Common myeloid progenitor, CD34-positive (primary cell): ENCODE data around the gene ZFAND3.
A peak's percentile ranks its signal among the peaks of the same experiment; 100 is the strongest.

ENCODE experiments used
- CTCF ChIA-PET: fragments of 350-600 bp; sonication (Branson Sonifier 250); formaldehyde crosslinking; loops from one replicate; lab custom pipeline; 2021; ENCODE audit warnings: antibody characterized with exemption; lab: Charles Lee
- POLR2A ChIA-PET: fragments of 350-600 bp; sonication (Branson Sonifier 250); formaldehyde crosslinking; loops from one replicate; lab custom pipeline; 2021; ENCODE audit warnings: antibody characterized with exemption; lab: Charles Lee
- DNase-seq, 3 donors: peaks; one replicate each; pipeline versions ENCODE4 v3.0.0 to v3.0.0-alpha.2; 2013
- H3K27ac ChIP-seq, 2 experiments: 1 replicate in 1 of 2; 2 replicates in 1 of 2; pipeline ENCODE4 v1.7.0; 2013; ENCODE audit warnings: inconsistent platforms in 2 of 2, low read length in 2 of 2, mild to moderate bottlenecking in 2 of 2, low read depth in 1 of 2, moderate library complexity in 1 of 2; ENCODE audit not compliant: severe bottlenecking in 2 of 2, insufficient read depth in 1 of 2, poor library complexity in 1 of 2
- H3K27me3 ChIP-seq, 5 experiments: replicated peaks in 2 of 5; 1 replicate in 3 of 5; 2 replicates in 2 of 5; pipeline versions ENCODE4 v1.6.1 to v1.7.0; 2013; ENCODE audit warnings: low read length in 4 of 5, mild to moderate bottlenecking in 2 of 5, moderate library complexity in 2 of 5, inconsistent platforms in 1 of 5; ENCODE audit not compliant: insufficient read depth in 5 of 5, control insufficient read depth in 4 of 5
- H3K36me3 ChIP-seq, 4 experiments: 1 replicate in 2 of 4; 2 replicates in 2 of 4; pipeline versions ENCODE4 v1.6.1 to v1.7.0; 2013; ENCODE audit warnings: low read length in 3 of 4, control low read depth in 1 of 4, mild to moderate bottlenecking in 1 of 4; ENCODE audit not compliant: control insufficient read depth in 4 of 4, insufficient read depth in 4 of 4
- H3K4me1 ChIP-seq, 4 experiments: 1 replicate in 3 of 4; 2 replicates in 1 of 4; pipeline versions ENCODE4 v1.6.1 to v1.7.1; 2013; ENCODE audit warnings: low read length in 3 of 4, mild to moderate bottlenecking in 3 of 4, control low read depth in 1 of 4, inconsistent platforms in 1 of 4, moderate library complexity in 1 of 4; ENCODE audit not compliant: control insufficient read depth in 4 of 4, insufficient read depth in 4 of 4; ENCODE audit errors: control extremely low read depth in 1 of 4
- H3K4me3 ChIP-seq, 7 experiments: 1 replicate in 4 of 7; 2 replicates in 3 of 7; pipeline versions ENCODE4 v1.5.1 to v1.7.0; 2013; ENCODE audit warnings: mild to moderate bottlenecking in 7 of 7, low read length in 6 of 7, moderate library complexity in 6 of 7, inconsistent platforms in 2 of 7, low read depth in 2 of 7, control low read depth in 1 of 7; ENCODE audit not compliant: insufficient read depth in 4 of 7, control insufficient read depth in 1 of 7; ENCODE audit errors: extremely low read depth in 1 of 7
- H3K9me3 ChIP-seq, 5 experiments: 1 replicate in 4 of 5; 2 replicates in 1 of 5; pipeline versions ENCODE4 v1.6.1 to v1.7.1; 2013; ENCODE audit warnings: low read length in 4 of 5, mild to moderate bottlenecking in 2 of 5, inconsistent platforms in 1 of 5, low read depth in 1 of 5, moderate library complexity in 1 of 5; ENCODE audit not compliant: control insufficient read depth in 4 of 5, insufficient read depth in 2 of 5; ENCODE audit errors: control extremely low read depth in 1 of 5
- WGBS: methylation state at CpG from one replicate; pipeline ENCODE4 v1.1.5; 2013; ENCODE audit not compliant: insufficient coverage; 5-methylcytosine and 5-hydroxymethylcytosine counted together

ZFAND3 gene

DNA sequence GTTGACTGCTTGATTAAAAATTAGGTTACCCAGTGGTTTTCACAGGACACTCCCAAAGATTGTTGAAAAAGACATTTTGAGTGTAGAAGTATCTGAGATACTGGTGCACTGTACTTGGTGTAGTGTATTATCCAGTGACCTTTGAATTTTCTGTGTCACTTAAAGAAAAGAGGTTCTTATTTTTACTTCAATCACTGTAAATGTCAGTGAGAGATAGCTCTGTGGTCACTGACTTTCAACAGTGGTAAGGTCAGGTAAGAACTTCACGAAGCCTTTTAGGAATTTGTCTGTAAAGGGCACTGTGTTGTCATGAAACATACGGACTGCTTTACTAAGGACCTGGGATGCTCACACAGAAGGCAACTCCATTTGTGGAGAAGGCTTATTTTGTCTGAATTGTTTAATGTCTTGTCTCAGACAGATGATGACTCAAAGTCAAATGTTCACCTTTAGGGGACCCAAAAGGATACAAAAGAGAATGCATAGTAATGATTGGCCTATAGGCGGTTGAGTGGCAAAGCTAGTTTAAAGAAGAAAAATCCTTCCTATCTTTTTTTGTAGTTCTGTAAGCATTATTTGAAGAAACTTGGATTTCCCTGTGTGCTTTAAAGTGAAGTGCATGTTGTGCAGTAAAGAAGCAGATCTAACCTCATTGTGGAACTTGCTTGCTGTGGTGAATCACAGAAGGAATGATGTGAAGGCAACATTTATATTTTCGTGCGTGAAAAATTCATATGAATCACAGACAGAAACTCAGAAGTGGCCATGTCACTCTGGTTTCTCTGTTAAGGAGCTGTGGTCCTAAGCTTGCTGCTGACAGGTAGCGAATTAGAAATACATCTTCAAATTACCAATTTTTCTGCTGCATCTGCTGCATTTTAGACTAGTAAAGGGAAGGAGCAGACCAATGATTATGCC, 47.3 kb downstream of the ZFAND3 start:
- Histone ChIP-seq H3K4me3 (no peak overlapping the region), H3K9me3 (peaks cover 0 to 14% (median 3%) of the 10 kb centered on the region in 5 experiments), H3K36me3 (peaks cover 0 to 6% (median 4%) of the 10 kb centered on the region in 4 experiments), H3K27me3 (no peaks in the 10 kb centered on the region), H3K27ac (no peak overlapping the region), H3K4me1 (peaks cover 12 to 44% (median 35%) of the 10 kb centered on the region in 4 experiments)
- 97% methylated on average over 4 of the region's 6 CpGs for WGBS
- CTCF ChIA-PET = interaction anchor here (0.7 to 2.0 kb wide), 3 partner anchors 9 to 191 kb away, joined by 3 to 7 read pairs (median 4); no protein-coding TSS in a partner anchor
- POLR2A ChIA-PET = no interaction called here
- peak in 2 of 3 donors; percentile 32 to 50 for DNase-seq

- Histone ChIP-seq H3K27me3 (no peaks in the 10 kb centered on the region), H3K27ac (no peak overlapping the region), H3K4me1 (peaks cover 12 to 44% (median 35%) of the 10 kb centered on the region in 4 experiments), H3K9me3 (peaks cover 0 to 17% (median 5%) of the 10 kb centered on the region in 5 experiments), H3K4me3 (peak overlapping the region in 2 of 7 experiments; percentile 10 to 51), H3K36me3 (peaks cover 2 to 8% (median 6%) of the 10 kb centered on the region in 4 experiments)
- POLR2A ChIA-PET = no interaction called here
- DNase-seq = peak in 1 of 3 donors; percentile 36
- CTCF ChIA-PET = interaction anchor here (1.3 to 2.0 kb wide), 2 partner anchors 10 to 21 kb away, joined by 4 to 7 read pairs; no protein-coding TSS in a partner anchor
- WGBS = no CpG with 5 or more reads among the region's 1 CpG
Measured at GRCh38 chr6:37867756-37868446, 48.4 kb downstream of the ZFAND3 start.

GRCh38 chr6:37868447-37868825, 48.9 kb downstream of the ZFAND3 start:
- Histone ChIP-seq H3K9me3 (peaks cover 0 to 17% (median 5%) of the 10 kb centered on the region in 5 experiments), H3K36me3 (peaks cover 2 to 7% (median 4%) of the 10 kb centered on the region in 4 experiments), H3K27me3 (no peaks in the 10 kb centered on the region), H3K27ac (no peak overlapping the region), H3K4me1 (peaks cover 12 to 44% (median 35%) of the 10 kb centered on the region in 4 experiments), H3K4me3 (no peak overlapping the region)
- DNase-seq = no peak
- CTCF ChIA-PET = interaction anchor here (1.3 to 1.5 kb wide), 2 partner anchors 9 to 21 kb away, joined by 3 to 4 read pairs; no protein-coding TSS in a partner anchor
- 100% methylated on average over 2 of the region's 4 CpGs for WGBS
- POLR2A ChIA-PET = no interaction called here

- DNase-seq = no peak
- peaks cover 7 to 17% (median 13%) of the 10 kb centered on the region in 4 experiments for H3K4me1 ChIP-seq
- H3K4me3 ChIP-seq = no peak overlapping the region
- no peak overlapping the region for H3K27ac ChIP-seq
- peaks cover 0 to 17% (median 5%) of the 10 kb centered on the region in 5 experiments for H3K9me3 ChIP-seq
- ChIA-PET POLR2A (no interaction called here), CTCF (no interaction called here)
- 100% methylated on average over 4 of the region's 5 CpGs for WGBS
- H3K36me3 ChIP-seq = peaks cover 2 to 7% (median 3%) of the 10 kb centered on the region in 4 experiments
- H3K27me3 ChIP-seq = no peaks in the 10 kb centered on the region
Measured at GRCh38 chr6:37871616-37872372, 52.3 kb downstream of the ZFAND3 start.

- WGBS = 86% methylated on average over 1 of the region's 2 CpGs
- no peak overlapping the region for H3K4me3 ChIP-seq
- CTCF ChIA-PET = no interaction called here
- H3K36me3 ChIP-seq = peaks cover 2 to 7% (median 3%) of the 10 kb centered on the region in 4 experiments
- no peak for DNase-seq
- peaks cover 4 to 11% (median 9%) of the 10 kb centered on the region in 4 experiments for H3K4me1 ChIP-seq
- H3K27me3 ChIP-seq = no peaks in the 10 kb centered on the region
- no peak overlapping the region for H3K27ac ChIP-seq
- H3K9me3 ChIP-seq = peaks cover 0 to 17% (median 5%) of the 10 kb centered on the region in 5 experiments
- POLR2A ChIA-PET = no interaction called here
Measured at GRCh38 chr6:37872373-37872745, 52.8 kb downstream of the ZFAND3 start.

DNA sequence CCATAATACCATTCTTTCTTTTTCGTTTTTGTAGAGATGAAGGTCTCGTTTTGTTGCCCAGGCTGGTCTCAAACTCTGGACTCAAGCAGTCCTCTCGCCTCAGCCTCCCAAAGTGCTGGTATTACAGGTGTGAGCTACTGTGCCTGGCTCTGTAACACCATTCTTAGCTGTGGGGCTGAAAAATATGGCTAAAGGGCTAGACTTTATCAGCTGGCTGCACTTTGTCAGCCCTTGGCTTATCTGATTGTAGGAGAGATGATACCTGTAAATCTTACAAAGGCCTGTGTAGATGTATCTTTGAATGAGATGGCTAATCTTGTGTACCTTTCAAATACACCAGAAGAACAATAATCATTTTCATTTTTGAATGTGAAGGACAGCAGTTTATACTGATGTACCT, 55.2 kb downstream of the ZFAND3 start:
- Histone ChIP-seq H3K4me1 (peaks cover 0 to 2% (median 0%) of the 10 kb centered on the region in 4 experiments), H3K27ac (no peak overlapping the region), H3K9me3 (peaks cover 0 to 17% (median 5%) of the 10 kb centered on the region in 5 experiments), H3K27me3 (no peaks in the 10 kb centered on the region), H3K36me3 (peaks cover 2 to 7% (median 3%) of the 10 kb centered on the region in 4 experiments), H3K4me3 (no peak overlapping the region)
- WGBS = 100% methylated on average over 2 of the region's 3 CpGs
- ChIA-PET CTCF (no interaction called here), POLR2A (no interaction called here)
- DNase-seq = no peak
